Stimulated activated CD8-positive, alpha-beta memory T cell treated with anti-CD3 and anti-CD28 coated beads, Interleukin-4, amount 100 ng/mL, for 1 hour (primary cell): Measurements from ENCODE around the gene ESR1.
"Not testable (repeated sequence)": the region's sequence is repeated elsewhere in the genome, so short reads cannot be mapped to it uniquely, and the experiment has no call there.

ENCODE experiments used
- DNase-seq, 2 donors: peaks; one replicate each; pipeline ENCODE4 v3.0.0-alpha.2; 2020; ENCODE audit warnings: low read depth in 2 of 2, low spot score in 1 of 2

Gene ESR1

DNA sequence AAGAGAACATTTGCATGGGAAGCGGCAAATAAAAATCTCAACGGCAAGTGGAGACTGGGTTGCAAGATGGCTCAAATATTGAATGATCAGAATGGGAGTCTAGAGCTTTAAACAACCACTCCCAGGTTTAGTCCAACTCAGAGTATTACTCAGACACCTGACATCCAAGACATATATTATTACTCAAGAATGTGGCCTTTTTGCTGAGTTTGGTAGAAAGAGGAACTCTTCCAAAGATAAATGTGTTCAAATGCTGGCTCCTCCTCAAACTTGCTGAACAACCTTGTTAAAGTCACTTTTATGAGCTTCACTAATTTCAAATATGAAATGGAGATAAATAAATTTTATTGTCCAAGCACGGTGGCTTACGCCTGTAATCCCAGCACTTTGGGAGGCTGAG is 77.8 kb downstream of the ESR1 start:
- no peak for DNase-seq

DNA sequence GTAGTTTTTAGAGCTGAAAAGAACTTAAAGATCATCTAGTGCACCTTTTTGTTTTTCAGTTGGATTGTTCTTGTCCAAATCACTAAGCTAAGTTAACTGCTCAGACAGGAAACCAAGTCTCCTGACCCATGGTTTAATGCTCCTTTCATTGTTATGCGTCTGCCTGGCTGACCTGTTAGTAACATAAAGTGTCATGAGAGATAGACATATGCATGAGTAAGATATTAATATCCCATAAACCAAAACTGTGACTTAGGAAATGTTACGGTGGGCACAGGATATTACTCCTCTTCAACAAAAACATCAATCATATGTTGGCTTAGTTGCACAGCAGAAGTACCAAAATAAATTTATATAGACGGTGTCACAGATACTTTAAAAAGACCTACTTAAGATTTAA is 84.0 kb downstream of the ESR1 start:
- DNase-seq = no peak

GRCh38 chr6:151894426-151894825 is 86.9 kb downstream of the ESR1 start:
- DNase-seq = not testable (repeated sequence)

- not testable (repeated sequence) for DNase-seq
Measured at GRCh38 chr6:151899221-151899620, 91.7 kb downstream of the ESR1 start.

DNA sequence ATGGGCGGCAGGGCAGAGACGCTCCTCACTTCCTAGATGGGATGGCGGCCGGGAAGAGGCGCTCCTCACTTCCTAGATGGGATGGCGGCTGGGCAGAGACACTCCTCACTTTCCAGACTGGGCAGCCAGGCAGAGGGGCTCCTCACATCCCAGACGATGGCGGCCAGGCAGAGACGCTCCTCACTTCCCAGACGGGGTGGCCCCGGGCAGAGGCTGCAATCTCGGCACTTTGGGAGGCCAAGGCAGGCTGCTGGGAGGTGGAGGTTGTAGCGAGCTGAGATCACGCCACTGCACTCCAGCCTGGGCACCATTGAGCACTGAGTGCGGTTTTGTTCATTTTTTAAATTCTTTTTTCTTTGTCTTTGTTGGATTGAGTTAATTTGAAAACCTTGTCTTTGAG is 92.3 kb downstream of the ESR1 start:
- not testable (repeated sequence) for DNase-seq

- DNase-seq = no peak
Measured at GRCh38 chr6:151900256-151900655, 92.8 kb downstream of the ESR1 start.

DNA sequence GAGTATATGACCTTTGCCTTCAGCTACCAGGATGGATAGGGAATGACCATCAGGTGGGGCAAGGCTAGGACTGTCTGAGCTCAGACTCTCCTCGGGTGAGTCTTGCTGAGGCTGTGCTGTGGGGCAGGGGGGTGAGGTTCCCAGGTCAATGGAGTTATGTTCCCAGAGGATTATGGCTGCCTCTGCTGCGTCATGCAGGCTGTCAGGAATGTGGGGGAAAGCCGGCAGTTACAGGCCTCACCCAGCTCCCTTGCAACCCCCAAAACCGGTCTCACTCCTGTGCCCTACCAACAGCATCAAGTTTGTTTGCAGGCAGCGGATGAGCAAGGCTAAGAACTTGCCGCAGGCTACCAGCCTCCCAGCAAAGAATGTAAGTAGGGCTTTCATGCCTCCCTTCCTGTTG is 93.5 kb downstream of the ESR1 start:
- no peak for DNase-seq

DNA sequence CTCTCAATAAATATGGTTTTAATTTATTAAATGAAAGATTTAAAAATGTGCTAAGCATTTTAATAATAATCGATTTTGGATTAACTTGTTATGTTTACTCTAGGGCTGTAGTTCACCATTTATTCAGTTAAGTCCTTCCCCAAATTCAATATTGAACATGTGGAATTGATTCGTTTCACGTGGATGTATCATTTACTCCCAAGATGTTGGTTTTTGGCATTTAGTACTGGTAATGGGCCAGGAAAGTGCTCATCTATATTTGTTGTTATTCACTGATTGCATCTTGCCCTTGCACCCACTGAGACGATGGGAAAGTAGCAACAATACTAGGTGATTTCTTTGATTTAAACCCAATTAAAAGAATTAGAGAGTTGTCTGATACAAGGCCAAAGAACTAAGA is 97.1 kb downstream of the ESR1 start:
- DNase-seq = no peak

GRCh38 chr6:151905072-151905471 is 97.6 kb downstream of the ESR1 start:
- DNase-seq = no peak

DNA sequence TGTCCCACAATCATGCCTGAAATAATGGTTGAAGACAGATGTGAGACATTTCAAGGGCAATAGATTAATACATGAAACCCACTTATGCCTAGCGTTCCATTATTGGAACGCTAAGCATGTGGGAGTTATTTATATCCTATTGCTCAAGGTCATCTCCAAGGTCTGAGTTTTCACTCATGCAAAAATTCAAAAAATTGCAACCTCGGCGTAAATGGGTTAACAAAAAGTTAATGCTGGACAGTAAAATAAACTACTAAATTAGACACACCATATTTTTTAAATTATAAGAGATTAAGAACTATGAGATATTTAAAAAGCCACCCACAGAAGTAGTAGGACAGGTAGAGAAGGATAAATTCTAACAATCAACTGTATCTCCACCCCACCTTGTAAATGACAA is 98.4 kb downstream of the ESR1 start:
- no peak for DNase-seq

DNA sequence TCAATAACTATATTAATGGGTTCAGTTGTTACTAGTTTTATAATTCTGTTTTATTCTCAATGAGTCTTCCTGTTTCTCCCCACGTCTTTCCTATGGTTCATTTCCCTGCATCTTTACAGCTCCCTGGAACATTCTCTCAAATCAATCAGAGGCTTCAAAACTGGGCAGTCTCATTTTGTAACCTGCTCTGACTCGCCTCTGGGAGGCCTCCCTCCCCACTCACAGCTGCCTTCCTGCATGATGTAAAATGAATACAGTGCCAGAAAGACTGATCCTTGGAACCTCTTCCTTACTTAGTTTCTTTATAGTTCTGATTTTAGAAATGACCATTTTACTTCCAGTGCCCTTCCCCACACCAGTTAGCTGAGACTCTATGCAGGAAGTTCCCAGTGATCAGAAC is 103.9 kb downstream of the ESR1 start:
- no peak for DNase-seq

DNA sequence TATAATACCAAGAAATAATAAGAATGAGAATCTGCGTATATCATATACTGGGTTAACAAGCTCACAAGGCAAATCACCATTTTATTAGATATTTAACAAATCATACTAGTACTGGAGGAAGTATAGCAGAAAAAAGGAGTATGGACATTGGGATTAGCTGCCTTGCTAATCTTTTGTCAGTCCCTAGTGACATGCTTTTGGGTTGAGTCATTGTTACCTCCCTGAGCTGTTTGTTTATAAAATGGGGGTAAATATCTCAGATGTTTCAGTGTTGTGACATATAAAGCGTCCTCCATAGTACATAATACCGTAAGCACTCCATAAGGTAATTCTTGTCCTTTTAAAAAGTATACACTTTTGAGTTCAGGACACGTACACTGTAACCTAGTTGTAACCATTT is 107.0 kb downstream of the ESR1 start:
- DNase-seq = no peak

- no peak for DNase-seq
Measured at GRCh38 chr6:151916075-151916474, 108.6 kb downstream of the ESR1 start.

- DNase-seq = no peak
Measured at GRCh38 chr6:151916680-151917164, 109.2 kb downstream of the ESR1 start.

DNA sequence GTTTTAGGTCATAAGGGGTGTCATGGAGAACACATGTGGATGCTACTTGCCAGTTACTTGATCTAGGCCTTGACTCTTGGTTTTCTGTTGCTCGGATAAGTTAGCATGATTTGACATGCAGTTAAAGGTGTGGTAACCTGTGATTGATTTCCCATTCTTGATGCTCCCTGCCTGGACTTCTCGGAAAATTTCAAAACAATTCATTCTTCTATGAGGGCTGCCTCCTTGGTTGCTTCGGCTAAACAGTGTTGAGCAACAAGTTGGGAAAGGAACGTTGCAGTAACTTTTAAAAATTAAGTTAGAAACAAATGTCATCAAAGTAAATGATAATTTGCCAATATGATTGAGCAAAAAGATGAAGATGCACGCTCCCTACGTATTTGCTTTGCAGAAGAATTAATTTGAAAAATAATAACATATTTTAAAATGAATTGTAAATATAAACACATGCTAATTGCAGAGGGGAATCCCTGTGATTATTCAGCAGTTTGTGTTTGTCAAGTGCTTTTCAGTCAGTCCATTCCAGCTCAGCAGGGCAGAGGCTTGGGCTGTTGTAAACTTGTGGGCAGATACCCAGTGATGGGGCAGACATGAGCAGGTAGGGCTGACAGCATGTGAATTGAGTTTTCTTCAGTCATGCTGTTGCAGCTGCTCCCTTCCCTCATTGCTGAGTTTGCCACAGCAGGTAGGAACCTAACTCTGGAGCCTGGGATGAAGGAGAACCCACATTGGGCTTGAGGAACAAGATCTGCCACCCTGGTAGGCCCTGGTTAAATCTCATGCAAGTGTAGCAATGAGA is 110.2 kb downstream of the ESR1 start:
- no peak for DNase-seq

DNA sequence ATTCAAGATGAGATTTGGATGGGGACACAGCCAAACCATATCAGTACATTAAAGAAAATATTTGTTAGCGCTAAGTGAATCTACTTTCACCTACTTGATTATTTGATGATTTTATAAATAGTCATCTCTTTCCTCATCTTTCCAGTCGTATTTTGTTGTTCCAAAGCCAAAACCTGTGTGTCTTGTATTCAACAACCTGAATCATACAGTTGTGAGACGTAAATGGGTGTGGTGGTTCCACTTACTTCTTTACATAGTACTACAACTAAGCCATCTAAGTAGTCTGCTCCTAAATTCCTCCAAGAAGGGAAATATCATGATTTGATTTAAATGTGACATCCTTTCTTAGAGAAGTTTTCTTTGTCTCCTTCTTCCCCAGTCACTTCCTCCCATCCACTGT is 132.8 kb downstream of the ESR1 start:
- no peak for DNase-seq

GRCh38 chr6:151948002-151948743 is 140.7 kb downstream of the ESR1 start:
- DNase-seq = no peak

- DNase-seq = no peak
Measured at GRCh38 chr6:151958332-151958731, 150.8 kb downstream of the ESR1 start.

- no peak for DNase-seq
Measured at GRCh38 chr6:151959086-151959485, 151.6 kb downstream of the ESR1 start.

GRCh38 chr6:151961809-151962208 is 154.3 kb downstream of the ESR1 start:
- DNase-seq = no peak

DNA sequence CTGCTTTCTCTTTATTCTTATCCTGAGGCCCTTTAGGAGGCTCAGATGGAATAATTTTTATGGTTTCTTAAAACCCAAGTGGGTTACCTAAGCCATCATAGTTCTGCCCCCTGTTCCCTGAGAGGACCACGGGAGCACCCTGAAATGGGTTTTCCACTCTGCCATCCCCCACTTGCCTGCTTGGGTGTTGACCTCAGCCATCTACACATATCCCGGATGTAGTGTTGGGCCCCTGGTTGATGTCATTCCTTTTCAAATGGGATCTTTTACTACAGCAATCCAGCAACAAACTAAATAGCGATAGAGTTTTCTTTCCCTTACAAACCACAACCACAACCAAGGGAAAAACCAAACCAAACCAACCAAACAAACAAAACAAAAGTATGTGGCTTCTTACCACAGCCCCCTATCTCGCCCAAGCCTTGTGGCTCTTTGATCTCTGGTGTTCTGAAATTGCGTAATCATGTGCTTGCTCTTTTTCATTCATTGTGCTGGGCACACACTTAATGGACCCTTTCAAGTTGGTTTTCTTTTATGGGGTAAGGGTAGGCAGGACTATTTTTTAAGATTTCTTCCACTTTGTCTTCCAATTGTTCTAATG is 154.9 kb downstream of the ESR1 start:
- DNase-seq = no peak

DNA sequence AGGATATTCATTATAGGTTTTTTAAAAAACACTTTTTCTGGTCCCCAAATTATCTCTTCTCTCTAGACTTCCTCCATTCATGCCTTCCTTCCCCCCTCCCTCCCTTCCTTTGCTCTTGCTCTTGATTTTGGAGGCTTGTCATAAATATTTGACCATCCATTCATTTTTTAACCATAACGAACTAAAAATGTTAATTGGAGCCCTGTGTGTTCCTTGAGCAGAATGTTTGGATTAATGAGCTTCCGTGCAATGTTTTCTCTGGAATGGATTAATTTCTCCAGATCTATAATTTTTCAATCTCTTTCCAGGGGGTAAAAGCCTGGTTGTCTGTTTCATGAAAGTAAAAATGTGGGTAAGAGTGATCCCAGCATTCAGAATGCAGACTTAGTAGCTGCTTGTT is 155.5 kb downstream of the ESR1 start:
- no peak for DNase-seq
